Measurements from ENCODE around the gene ERICH6.
A peak's percentile ranks its signal among the peaks of the same experiment; 100 is the strongest.

Gene ERICH6

DNA sequence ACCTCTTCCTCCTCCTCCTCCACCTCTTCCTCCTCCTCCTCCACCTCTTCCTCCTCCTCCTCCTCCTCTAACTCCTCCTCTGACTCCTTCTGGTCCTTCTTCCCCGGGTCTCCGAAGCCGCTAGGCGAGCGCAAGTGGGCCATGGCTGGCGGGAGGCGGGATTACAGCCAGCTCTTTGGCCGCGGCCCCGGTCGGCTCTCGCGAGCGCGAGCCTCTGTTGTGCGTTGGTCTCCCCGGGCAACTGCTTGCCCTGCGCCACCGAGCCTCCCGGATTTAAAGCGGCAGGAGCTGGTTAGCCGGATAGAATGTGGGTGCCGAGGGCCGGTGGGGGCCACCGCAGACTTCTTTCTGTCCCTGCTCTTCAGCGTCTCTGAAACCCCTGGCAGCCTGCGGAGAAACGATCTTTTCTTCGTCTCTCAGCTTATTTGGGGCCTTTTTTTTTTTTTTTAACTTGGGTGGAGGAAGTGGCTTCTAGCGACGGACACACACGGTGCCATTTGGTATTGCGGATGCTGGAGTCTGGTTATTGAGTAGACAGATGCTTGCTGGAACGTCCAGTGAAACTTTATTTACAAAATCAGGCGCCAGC, at the start of gene ERICH6:
ERICH6 (minus strand) TSS at position 165 of the 589 bp plus-strand sequence; CDS start at position 143, 22 bp downstream.
- peak within 1 kb of the TSS; percentile 78 for H3K9ac ChIP-seq
- peak within 1 kb of the TSS; percentile 60 for H3K4me2 ChIP-seq
- TF ChIP-seq, protein P1, sequence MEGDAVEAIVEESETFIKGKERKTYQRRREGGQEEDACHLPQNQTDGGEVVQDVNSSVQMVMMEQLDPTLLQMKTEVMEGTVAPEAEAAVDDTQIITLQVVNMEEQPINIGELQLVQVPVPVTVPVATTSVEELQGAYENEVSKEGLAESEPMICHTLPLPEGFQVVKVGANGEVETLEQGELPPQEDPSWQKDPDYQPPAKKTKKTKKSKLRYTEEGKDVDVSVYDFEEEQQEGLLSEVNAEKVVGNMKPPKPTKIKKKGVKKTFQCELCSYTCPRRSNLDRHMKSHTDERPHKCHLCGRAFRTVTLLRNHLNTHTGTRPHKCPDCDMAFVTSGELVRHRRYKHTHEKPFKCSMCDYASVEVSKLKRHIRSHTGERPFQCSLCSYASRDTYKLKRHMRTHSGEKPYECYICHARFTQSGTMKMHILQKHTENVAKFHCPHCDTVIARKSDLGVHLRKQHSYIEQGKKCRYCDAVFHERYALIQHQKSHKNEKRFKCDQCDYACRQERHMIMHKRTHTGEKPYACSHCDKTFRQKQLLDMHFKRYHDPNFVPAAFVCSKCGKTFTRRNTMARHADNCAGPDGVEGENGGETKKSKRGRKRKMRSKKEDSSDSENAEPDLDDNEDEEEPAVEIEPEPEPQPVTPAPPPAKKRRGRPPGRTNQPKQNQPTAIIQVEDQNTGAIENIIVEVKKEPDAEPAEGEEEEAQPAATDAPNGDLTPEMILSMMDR (conservative IDR thresholded peaks at IDR 0.05; ENCODE audit: low read depth, low read length), result no peak
- no peaks in the 10 kb centered on the region for H3K36me3 ChIP-seq (ENCODE audit: insufficient read depth)
- no peaks in the 10 kb centered on the region for H3K27me3 ChIP-seq (ENCODE audit: insufficient read depth, low read depth)
- peak within 1 kb of the TSS; percentile 70 for H3K27ac ChIP-seq
- H4K20me1 ChIP-seq (ENCODE audit: insufficient read depth), result no peaks in the 10 kb centered on the region
- no peaks in the 10 kb centered on the region for H3K79me2 ChIP-seq (ENCODE audit: insufficient read depth, low read depth)
- peak within 1 kb of the TSS; percentile 87 for H2AFZ ChIP-seq (ENCODE audit: low read depth)
- H3K4me3 ChIP-seq (IDR thresholded peaks at IDR 0.05; ENCODE audit: insufficient read depth, low read depth, low read length), result peak within 1 kb of the TSS; percentile 94
- no peaks in the 10 kb centered on the region for H3K4me1 ChIP-seq (ENCODE audit: low read depth, poor library complexity, severe bottlenecking)

DNA sequence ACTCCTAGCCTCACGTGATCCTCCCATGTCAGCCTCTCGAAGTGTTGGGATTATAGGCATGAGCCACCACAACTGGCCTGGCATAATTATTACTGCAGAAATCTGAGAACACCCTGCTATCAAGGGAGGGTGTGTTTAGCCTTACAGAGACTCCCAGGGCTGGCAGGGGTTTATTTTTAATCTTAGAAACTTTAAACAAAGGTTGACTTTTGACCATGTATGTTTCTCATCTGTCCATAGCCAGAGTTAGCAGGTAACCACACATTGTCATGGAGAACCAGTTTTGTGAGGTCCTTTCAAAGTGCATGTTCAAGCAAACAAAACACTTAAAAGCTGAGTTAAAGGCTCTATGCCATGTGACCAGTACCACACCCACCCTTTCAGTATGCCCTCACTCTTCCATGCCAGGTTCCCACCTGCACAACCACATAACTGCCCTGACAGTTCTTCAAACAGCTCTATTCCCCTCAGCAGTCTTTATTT, 48.1 kb upstream of the ERICH6 start:
- Histone ChIP-seq H3K27me3 (ENCODE audit: insufficient read depth, low read depth) (no peaks in the 10 kb centered on the region), H3K4me1 (ENCODE audit: low read depth, poor library complexity, severe bottlenecking) (peaks cover 42% of the 10 kb centered on the region), H3K4me3 (IDR thresholded peaks at IDR 0.05; ENCODE audit: insufficient read depth, low read depth, low read length) (no peak overlapping the region), H3K79me2 (ENCODE audit: insufficient read depth, low read depth) (peaks cover 99% of the 10 kb centered on the region), H4K20me1 (ENCODE audit: insufficient read depth) (peaks cover 9% of the 10 kb centered on the region; the same call in 1 of the 2 replicates), H3K27ac (no peak overlapping the region), H3K36me3 (ENCODE audit: insufficient read depth) (no peaks in the 10 kb centered on the region; the same call in 1 of the 2 replicates), H3K9ac (no peak overlapping the region), H2AFZ (ENCODE audit: low read depth) (no peak overlapping the region), H3K4me2 (no peak overlapping the region)
- TF ChIP-seq, protein P1 (conservative IDR thresholded peaks at IDR 0.05; ENCODE audit: low read depth, low read length), result no peak

DNA sequence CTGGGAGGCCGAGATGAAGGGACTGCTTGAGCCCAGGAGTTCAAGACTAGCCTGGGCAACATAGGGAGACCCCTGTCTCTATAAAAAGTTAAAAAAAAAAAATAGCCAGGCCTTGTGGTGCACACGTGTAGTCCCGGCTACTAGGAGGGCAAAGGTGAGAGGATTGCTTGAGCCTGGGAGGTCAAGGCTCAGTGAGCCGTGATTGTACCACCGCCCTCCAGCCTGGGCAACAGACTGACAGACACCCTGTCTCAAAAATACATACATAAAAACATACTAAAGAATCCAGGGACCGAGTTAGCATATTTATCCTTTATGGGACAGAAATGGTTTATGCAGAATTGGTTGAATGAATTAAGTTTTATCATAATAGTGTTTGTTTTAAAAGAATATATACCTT, 45.5 kb upstream of the ERICH6 start:
- Histone ChIP-seq H3K27me3 (ENCODE audit: insufficient read depth, low read depth) (no peaks in the 10 kb centered on the region), H3K4me3 (IDR thresholded peaks at IDR 0.05; ENCODE audit: insufficient read depth, low read depth, low read length) (no peak overlapping the region), H3K4me1 (ENCODE audit: low read depth, poor library complexity, severe bottlenecking) (peaks cover 32% of the 10 kb centered on the region), H2AFZ (ENCODE audit: low read depth) (no peak overlapping the region), H3K36me3 (ENCODE audit: insufficient read depth) (no peaks in the 10 kb centered on the region), H3K27ac (no peak overlapping the region), H3K4me2 (no peak overlapping the region), H3K79me2 (ENCODE audit: insufficient read depth, low read depth) (peaks cover 90% of the 10 kb centered on the region), H4K20me1 (ENCODE audit: insufficient read depth) (peaks cover 3% of the 10 kb centered on the region; the same call in 1 of the 2 replicates), H3K9ac (no peak overlapping the region)
- TF ChIP-seq, protein P1 (conservative IDR thresholded peaks at IDR 0.05; ENCODE audit: low read depth, low read length), result no peak

DNA sequence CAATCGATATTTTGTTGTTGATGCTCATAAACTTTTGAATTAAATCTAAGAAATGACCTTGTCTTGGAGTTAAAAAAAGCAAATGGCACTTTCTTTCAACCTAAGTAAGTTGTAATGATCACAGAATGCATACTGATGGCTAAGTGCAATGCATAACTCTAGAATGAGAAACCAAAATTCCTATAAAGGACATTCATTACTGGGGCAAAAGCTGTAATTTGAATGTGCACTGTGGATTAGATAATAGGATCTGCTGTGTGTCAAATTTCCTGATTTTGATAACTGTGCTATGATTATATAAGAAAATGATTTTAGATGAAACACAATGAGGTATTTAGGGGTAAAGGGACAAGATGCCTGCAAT, 44.9 kb upstream of the ERICH6 start:
- no peak overlapping the region for H3K4me2 ChIP-seq
- no peak overlapping the region for H3K4me3 ChIP-seq (IDR thresholded peaks at IDR 0.05; ENCODE audit: insufficient read depth, low read depth, low read length)
- peaks cover 3% of the 10 kb centered on the region for H4K20me1 ChIP-seq (ENCODE audit: insufficient read depth)
- no peak overlapping the region for H3K9ac ChIP-seq
- TF ChIP-seq, protein P1 (conservative IDR thresholded peaks at IDR 0.05; ENCODE audit: low read depth, low read length), result no peak
- peaks cover 32% of the 10 kb centered on the region for H3K4me1 ChIP-seq (ENCODE audit: low read depth, poor library complexity, severe bottlenecking)
- no peak overlapping the region for H3K27ac ChIP-seq
- H3K79me2 ChIP-seq (ENCODE audit: insufficient read depth, low read depth), result peaks cover 90% of the 10 kb centered on the region
- no peaks in the 10 kb centered on the region for H3K27me3 ChIP-seq (ENCODE audit: insufficient read depth, low read depth)
- no peak overlapping the region for H2AFZ ChIP-seq (ENCODE audit: low read depth)
- no peaks in the 10 kb centered on the region for H3K36me3 ChIP-seq (ENCODE audit: insufficient read depth)

Data from KMS-11 (cell line).